ENCODE measurements around the gene CCDC80. TPM values are rescaled to one million over a fixed set of nuclear protein-coding genes. Genes with fewer than 3 reads are reported as not detected.

Gene CCDC80
- total and polyA plus RNA-seq, 7 donors, result 1.3 to 53.5 (median 12.2) TPM

- no peak for ATAC-seq
- H3K36me3 ChIP-seq (ENCODE audit: insufficient read depth in 1 of 2, low read depth in 1 of 2), result peaks cover 0 to under 1% of the 10 kb centered on the region in 2 donors
- DNase-seq, result no peak
- H3K4me3 ChIP-seq, result no peak overlapping the region
- no peaks in the 10 kb centered on the region for H3K9me3 ChIP-seq
- H3K27me3 ChIP-seq (ENCODE audit: insufficient read depth in 3 of 3, low read length in 2 of 3), result no peaks in the 10 kb centered on the region
- TF ChIP-seq, protein P1, sequence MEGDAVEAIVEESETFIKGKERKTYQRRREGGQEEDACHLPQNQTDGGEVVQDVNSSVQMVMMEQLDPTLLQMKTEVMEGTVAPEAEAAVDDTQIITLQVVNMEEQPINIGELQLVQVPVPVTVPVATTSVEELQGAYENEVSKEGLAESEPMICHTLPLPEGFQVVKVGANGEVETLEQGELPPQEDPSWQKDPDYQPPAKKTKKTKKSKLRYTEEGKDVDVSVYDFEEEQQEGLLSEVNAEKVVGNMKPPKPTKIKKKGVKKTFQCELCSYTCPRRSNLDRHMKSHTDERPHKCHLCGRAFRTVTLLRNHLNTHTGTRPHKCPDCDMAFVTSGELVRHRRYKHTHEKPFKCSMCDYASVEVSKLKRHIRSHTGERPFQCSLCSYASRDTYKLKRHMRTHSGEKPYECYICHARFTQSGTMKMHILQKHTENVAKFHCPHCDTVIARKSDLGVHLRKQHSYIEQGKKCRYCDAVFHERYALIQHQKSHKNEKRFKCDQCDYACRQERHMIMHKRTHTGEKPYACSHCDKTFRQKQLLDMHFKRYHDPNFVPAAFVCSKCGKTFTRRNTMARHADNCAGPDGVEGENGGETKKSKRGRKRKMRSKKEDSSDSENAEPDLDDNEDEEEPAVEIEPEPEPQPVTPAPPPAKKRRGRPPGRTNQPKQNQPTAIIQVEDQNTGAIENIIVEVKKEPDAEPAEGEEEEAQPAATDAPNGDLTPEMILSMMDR (IDR thresholded peaks at IDR 0.05), result no peak
- no peaks in the 10 kb centered on the region for H3K4me1 ChIP-seq
- no peak overlapping the region for H3K27ac ChIP-seq
- intact Hi-C loops (cut with DNase I), result no loop called here
These were observed 38.6 kb downstream of the CCDC80 start for GRCh38 chr3:112602217-112602838.

- Histone ChIP-seq H3K9me3 (no peaks in the 10 kb centered on the region), H3K4me3 (no peak overlapping the region), H3K36me3 (ENCODE audit: insufficient read depth in 1 of 2, low read depth in 1 of 2) (peaks cover 0 to 17% of the 10 kb centered on the region in 2 donors), H3K4me1 (no peaks in the 10 kb centered on the region), H3K27me3 (ENCODE audit: insufficient read depth in 3 of 3, low read length in 2 of 3) (no peaks in the 10 kb centered on the region), H3K27ac (no peak overlapping the region)
- TF ChIP-seq, protein P1 (IDR thresholded peaks at IDR 0.05), result no peak
- DNase-seq (no peak), ATAC-seq (no peak)
- intact Hi-C loops (cut with DNase I), result no loop called here
These were observed 42.2 kb downstream of the CCDC80 start for GRCh38 chr3:112598731-112599130.

GRCh38 chr3:112597945-112598344, 43.0 kb downstream of the CCDC80 start:
- Histone ChIP-seq H3K27ac (no peak overlapping the region), H3K4me1 (no peaks in the 10 kb centered on the region), H3K9me3 (no peaks in the 10 kb centered on the region), H3K4me3 (no peak overlapping the region), H3K36me3 (ENCODE audit: insufficient read depth in 1 of 2, low read depth in 1 of 2) (peaks cover 0 to 24% of the 10 kb centered on the region in 2 donors), H3K27me3 (ENCODE audit: insufficient read depth in 3 of 3, low read length in 2 of 3) (no peaks in the 10 kb centered on the region)
- no peak for DNase-seq
- WGBS, 3 donors, result 96 to 98% (median 98%) methylated on average over 2 of the region's 2 CpGs
- TF ChIP-seq, protein P1 (IDR thresholded peaks at IDR 0.05), result no peak
- ATAC-seq, result no peak
- intact Hi-C loops (cut with DNase I), result no loop called here

- intact Hi-C loops (cut with DNase I), result no loop called here
- 95 to 97% (median 96%) methylated on average over 2 of the region's 2 CpGs for WGBS, 3 donors
- Histone ChIP-seq H3K9me3 (no peaks in the 10 kb centered on the region), H3K36me3 (ENCODE audit: insufficient read depth in 1 of 2, low read depth in 1 of 2) (peaks cover 0 to 26% of the 10 kb centered on the region in 2 donors), H3K27me3 (ENCODE audit: insufficient read depth in 3 of 3, low read length in 2 of 3) (no peaks in the 10 kb centered on the region), H3K4me1 (no peaks in the 10 kb centered on the region), H3K27ac (no peak overlapping the region), H3K4me3 (no peak overlapping the region)
- ATAC-seq, result no peak
- TF ChIP-seq, protein P1 (IDR thresholded peaks at IDR 0.05), result no peak
- no peak for DNase-seq
These were observed 46.1 kb downstream of the CCDC80 start for GRCh38 chr3:112594856-112595255.

- TF ChIP-seq, protein P1 (IDR thresholded peaks at IDR 0.05), result no peak
- no peak for ATAC-seq
- H3K4me1 ChIP-seq, result no peaks in the 10 kb centered on the region
- no peak overlapping the region for H3K4me3 ChIP-seq
- no peaks in the 10 kb centered on the region for H3K9me3 ChIP-seq
- H3K27me3 ChIP-seq (ENCODE audit: insufficient read depth in 3 of 3, low read length in 2 of 3), result no peaks in the 10 kb centered on the region
- peaks cover 0 to 30% of the 10 kb centered on the region in 2 donors for H3K36me3 ChIP-seq (ENCODE audit: insufficient read depth in 1 of 2, low read depth in 1 of 2)
- intact Hi-C loops (cut with DNase I), result no loop called here
- H3K27ac ChIP-seq, result no peak overlapping the region
- no peak for DNase-seq
These were observed 47.7 kb downstream of the CCDC80 start for GRCh38 chr3:112593258-112593657.
